GM19240 (cell line): ENCODE measurements around the gene KLHL29.

Source experiments
- DNase-seq: peaks from one replicate; pipeline ENCODE4 v3.0.0; 2011; ENCODE audit warnings: low spot score; ENCODE audit not compliant: insufficient read length

The KLHL29 gene

GRCh38 chr2:23447405-23447804 lies 62.4 kb downstream of the KLHL29 start:
- DNase-seq: no peak

DNA sequence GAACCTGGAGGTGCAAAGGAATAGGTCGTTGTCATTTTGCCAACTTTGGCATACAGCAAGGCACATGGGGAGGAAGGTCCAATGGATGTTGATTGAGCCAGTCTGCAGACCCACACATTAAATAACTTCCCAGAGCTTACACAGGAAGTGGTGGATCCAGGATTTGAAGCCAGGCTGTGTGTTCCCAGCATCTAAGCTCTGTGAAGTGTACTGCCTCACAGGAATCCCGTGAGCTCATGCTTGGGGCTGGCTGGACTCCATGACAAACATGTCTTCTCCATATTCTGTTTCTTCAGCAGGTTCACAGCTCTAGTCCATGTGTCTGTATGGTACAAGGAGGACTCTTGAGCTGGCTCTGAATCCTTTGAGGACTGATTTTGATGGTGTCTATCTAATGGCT lies 63.9 kb downstream of the KLHL29 start:
- no peak for DNase-seq

DNA sequence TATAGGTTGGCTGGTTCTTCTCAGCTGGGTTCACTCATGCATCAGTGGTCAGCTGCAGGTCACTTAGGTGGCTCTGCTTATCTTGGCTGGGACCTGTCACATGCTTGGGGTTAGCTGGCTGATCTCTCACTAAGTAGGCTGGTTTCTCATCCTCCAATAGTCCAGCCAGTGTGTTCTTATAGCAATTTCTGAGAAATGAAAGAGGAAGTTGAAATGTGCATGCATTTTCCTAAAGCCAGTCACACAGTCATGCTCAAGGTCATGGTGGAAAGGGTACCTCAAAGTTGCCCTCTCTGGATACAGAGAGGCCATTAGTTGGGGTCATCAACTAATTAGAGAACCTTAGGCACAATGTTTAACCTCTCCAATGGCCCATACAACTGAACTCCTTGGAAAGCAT lies 64.4 kb downstream of the KLHL29 start:
- peak; percentile 51 for DNase-seq

- DNase-seq: no peak
Observed at GRCh38 chr2:23449831-23450331, 64.9 kb downstream of the KLHL29 start.

GRCh38 chr2:23452372-23452771 lies 67.4 kb downstream of the KLHL29 start:
- no peak for DNase-seq

DNA sequence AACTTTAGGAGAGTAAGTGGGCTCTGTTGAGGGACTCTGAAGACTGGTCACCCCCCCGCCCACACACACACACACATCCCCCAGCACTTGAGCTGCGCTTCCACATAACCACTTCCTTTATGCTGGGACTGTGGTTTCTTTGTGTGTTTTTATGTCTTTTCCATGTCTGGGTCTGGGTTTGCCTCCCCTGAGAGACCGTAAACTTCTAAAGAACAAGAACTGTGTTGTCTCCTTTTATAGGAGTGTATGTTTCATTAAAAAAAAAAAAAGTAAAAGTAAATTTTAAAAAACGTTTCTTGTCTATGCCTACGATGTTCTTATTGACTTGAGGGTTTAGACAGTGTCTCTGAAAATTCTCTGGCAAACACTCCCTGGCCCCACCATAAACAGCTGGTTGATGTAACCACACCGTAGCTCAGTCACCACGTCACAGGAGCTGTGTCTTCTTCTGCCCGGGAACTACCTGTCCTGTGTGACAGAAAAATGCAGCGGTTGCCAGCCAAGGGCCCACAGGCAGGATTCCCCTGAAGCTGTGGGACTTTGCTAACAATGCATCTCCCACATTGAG lies 68.0 kb downstream of the KLHL29 start:
- DNase-seq: no peak

- DNase-seq: no peak
Observed at GRCh38 chr2:23453432-23453831, 68.5 kb downstream of the KLHL29 start.

- DNase-seq: no peak
Observed at GRCh38 chr2:23453836-23454460, 69.0 kb downstream of the KLHL29 start.

DNA sequence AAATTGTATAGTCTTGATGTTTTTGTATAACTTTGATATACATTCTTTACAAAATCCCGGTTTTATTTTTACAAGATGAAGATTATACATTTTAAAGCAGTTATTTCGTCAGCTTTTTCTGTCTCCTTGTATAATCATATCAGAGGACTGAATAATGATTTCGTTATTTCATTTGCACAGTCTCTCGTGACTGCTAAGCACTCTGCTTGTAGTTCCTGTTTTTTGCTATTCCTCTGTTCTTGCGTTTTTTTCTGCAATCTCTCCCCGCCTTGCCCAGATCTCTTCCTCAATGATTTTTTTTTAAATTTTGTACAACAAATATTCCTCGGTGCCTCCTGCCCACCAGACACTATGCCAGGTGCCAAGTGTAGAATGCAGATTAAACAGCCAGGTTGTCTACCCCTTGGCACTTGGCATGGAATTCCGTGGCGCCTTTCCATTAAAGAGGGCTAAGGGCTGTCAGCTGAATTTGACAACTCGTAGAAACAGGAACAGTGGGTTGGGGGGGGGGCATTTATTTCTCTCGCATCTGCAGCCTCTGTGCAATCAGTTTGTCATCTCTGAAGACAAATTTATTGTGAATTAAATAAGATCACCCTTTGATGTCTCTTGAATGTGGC lies 69.6 kb downstream of the KLHL29 start:
- DNase-seq: no peak

DNA sequence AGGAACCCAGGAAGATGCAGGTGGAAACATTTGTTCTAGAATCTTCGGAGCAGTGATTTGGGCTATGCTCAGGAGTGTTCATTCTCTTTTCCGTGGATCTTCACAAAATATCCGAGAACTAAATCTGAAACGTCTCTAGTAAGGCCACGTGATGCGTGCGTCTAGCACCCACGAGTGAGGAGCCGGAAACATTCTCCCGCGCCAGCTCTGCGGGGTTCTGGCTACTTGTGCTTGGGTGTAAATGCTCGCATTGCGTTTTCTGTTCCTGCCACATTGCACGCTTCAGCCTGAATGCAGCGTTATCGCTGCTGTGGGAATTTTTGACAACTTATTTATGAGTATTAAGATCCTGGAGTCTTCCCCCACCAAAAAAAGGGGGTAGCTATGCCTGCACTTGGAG lies 71.4 kb downstream of the KLHL29 start:
- no peak for DNase-seq

GRCh38 chr2:23456881-23457760 lies 72.1 kb downstream of the KLHL29 start:
- DNase-seq: no peak

DNA sequence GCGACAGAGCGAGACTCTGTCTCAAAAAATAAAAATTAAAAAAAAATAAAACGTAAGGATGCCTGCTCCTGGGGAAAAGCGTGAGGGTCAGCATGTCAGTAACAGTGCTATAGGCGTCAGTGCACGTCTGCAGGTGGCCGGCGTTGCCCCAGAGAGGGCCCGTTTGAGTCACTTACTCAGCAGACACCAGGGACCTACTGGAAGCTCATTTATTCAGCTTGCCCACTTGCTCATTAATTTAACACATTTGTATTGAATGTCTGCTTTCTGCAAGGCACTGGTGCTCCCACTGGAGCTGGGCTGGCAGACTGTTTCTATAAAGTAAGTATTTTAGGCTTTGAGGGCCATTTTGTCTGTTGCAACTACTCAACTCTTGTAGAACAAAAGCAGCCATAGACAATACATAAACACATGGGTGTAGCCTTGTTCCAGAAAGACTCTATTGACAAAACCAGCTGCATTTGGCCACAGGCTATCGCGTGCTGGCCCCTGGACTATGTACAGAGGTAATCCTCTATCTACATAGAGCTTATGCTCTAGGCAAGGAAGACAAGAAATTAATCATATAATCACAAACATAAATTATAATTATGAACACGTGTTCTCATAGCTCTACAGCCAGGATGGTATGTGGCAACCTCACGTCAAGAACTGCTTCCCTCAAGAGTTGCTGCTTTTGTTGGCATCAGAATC lies 73.2 kb downstream of the KLHL29 start:
- DNase-seq: no peak

GRCh38 chr2:23459032-23459431 lies 74.1 kb downstream of the KLHL29 start:
- no peak for DNase-seq

GRCh38 chr2:23460228-23460627 lies 75.2 kb downstream of the KLHL29 start:
- DNase-seq: no peak

DNA sequence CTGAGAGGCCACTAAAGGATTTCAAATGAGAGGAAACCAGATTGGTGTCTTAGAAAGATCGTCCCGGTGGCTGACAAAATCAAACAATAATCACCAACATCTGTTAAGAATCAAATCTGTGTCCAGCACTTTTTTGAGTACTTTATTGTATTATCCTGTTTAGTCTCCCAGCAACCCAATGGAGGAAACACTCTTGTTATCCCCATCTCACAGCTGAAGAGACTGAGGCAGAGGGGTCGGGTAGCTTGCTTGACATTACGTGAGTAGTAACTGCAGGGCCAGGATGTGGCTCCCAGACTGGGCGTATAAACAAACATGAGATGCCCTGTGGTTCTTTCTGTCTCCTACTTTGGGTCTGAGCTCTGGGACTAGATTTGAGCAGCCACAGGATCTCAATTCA lies 76.0 kb downstream of the KLHL29 start:
- DNase-seq: no peak

DNA sequence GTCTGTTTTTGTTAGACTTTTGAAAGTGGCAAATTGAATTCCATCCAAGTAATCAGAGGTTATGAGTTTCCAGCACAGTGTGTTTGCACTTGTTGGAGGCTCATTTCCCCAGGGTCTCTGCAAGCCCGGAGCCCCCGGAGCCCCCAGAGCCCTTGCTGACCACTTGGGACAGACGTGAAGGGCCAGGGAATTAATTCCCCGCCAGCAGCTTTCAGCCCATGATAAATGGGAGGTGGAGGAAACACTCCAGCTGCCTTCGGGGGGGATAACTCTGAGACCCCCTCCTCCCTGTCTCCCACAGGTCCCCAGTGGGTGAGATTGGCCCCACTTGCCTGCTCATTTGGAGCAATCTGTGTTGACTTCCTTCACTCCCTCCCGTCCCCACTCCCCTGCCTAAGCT lies 79.2 kb downstream of the KLHL29 start:
- DNase-seq: no peak

- DNase-seq: no peak
Observed at GRCh38 chr2:23464905-23465537, 80.0 kb downstream of the KLHL29 start.

GRCh38 chr2:23465936-23466335 lies 81.0 kb downstream of the KLHL29 start:
- no peak for DNase-seq

DNA sequence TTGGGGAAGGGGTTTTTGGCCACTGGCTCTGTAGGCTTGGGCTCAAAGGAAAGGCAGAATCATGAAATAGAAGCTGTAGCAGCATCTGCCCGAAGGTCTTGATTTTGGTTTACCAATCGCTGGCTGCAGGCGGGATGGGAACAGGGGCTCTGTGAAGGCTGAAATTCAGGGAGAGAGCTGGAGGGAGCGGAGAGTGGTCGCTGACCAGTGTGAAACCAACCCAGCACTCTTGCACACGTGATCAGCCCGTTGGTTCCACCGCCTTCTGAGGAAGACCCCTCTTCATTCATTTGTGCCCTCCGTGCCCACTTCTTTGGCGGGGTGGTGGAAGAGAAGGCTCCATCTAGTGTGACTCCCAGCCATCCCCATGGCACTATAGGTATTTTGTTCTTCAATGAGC lies 82.6 kb downstream of the KLHL29 start:
- DNase-seq: no peak

DNA sequence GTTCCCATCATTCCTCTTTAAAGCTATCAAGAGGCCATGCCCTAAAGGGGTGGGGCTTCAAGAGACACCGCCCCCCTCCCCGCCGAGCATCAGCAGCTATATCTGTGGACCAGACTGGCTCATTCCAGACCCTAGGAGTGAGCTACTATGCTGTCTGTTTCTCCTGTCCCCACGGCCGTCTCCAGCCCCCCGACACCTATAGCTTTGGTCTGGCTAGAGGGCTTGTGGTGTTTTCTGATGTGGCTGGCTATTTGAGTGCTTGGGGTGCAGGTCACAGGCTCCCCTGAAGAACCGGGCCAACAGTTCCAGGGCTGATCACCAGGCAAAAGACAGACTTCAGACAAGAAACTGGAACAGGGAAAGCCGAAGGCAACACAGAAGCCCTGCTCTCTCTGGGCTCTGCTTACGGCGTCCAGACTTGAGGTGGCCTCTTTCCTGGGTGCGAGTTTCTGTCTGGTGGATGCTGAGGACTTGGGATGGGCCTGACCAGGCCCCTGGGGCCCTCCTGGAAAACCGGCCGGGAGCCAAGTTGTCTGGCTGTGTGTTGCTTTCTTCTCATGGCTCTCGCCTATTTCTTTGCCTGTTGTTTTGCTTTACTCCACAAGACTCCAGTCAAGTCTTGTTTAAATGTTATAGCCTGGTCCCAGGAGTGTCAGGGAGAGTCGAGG lies 83.6 kb downstream of the KLHL29 start:
- DNase-seq: no peak
